ENCODE data around the gene TSR3.

- no peak for TF ChIP-seq ZC3H10 (CRISPR knock-in tag; IDR thresholded peaks at IDR 0.05)
- TF ChIP-seq OSR1 (CRISPR knock-in tag; IDR thresholded peaks at IDR 0.05) = no peak
- no peak for TF ChIP-seq ZFP30 (CRISPR knock-in tag; IDR thresholded peaks at IDR 0.05)
- no peak for TF ChIP-seq RARB (CRISPR knock-in tag; IDR thresholded peaks at IDR 0.05)
These were observed 25.3 kb downstream of the TSR3 start for GRCh38 chr16:1326391-1326790.
